ENCODE results near the gene C8G.

The C8G gene

GRCh38 chr9:136910197-136910900 is 34.7 kb upstream of the C8G start:
- Mint-ChIP-seq H3K4me3 (no peak overlapping the region), H3K9me3 (no peaks in the 10 kb centered on the region), H3K27me3 (no peaks in the 10 kb centered on the region), H3K27ac (no peak overlapping the region), H3K4me1 (ENCODE audit: low read depth in 2 of 2) (peaks cover 0 to 1% of the 10 kb centered on the region in 2 donors), H3K36me3 (ENCODE audit: insufficient read depth) (peaks cover 49% of the 10 kb centered on the region)
- DNase-seq = no peak
- ATAC-seq (replicated peaks) = no peak

- Mint-ChIP-seq H3K4me3 (no peak overlapping the region), H3K9me3 (no peaks in the 10 kb centered on the region), H3K27ac (no peak overlapping the region), H3K4me1 (ENCODE audit: low read depth in 2 of 2) (peaks cover 0 to 1% of the 10 kb centered on the region in 2 donors), H3K27me3 (no peaks in the 10 kb centered on the region), H3K36me3 (ENCODE audit: insufficient read depth) (peaks cover 48% of the 10 kb centered on the region)
- no peak for ATAC-seq (replicated peaks)
- DNase-seq = no peak
Observed at GRCh38 chr9:136910901-136911245, 34.2 kb upstream of the C8G start.

DNA sequence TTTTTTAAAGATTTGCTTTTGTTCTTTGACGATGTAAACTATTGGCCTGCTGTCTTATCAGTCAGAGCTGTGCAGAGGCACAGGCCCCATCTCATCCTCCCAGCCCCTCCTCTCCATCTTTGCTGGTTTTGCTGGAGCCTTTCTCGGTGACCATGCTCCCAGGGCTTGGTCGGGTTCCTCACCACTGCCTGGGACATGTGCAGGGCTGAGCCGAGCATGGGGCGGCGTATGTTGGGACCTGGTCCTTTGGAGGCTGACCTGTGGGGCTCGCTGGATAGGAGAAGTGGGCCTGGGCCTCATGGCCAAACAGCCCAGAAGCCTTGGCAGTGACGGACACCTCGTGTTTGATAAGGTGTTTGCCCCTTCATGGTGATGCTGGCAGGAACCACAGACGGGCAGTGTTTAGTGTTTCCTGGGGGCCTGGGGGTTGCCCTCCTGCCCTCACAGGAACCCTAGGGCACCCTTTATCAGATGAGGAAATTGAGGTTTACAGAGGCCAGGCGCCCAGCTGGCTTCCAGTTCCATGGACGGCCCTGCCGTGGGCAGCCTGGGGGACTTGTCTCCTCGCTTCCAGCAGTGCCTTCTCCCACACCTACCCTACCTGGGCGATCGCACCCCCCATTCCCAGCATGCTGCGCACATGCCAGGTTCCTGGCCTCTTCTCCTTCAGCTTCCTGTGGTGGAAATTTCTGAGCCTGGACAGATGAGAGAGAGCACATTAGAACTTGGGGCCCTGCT is 31.2 kb upstream of the C8G start:
- no peak for ATAC-seq (replicated peaks)
- Mint-ChIP-seq H3K27ac (no peak overlapping the region), H3K27me3 (no peaks in the 10 kb centered on the region), H3K4me1 (ENCODE audit: low read depth in 2 of 2) (peaks cover 9 to 14% of the 10 kb centered on the region in 2 donors), H3K4me3 (no peak overlapping the region), H3K36me3 (ENCODE audit: insufficient read depth) (peaks cover 56% of the 10 kb centered on the region), H3K9me3 (no peaks in the 10 kb centered on the region)
- no peak for DNase-seq

DNA sequence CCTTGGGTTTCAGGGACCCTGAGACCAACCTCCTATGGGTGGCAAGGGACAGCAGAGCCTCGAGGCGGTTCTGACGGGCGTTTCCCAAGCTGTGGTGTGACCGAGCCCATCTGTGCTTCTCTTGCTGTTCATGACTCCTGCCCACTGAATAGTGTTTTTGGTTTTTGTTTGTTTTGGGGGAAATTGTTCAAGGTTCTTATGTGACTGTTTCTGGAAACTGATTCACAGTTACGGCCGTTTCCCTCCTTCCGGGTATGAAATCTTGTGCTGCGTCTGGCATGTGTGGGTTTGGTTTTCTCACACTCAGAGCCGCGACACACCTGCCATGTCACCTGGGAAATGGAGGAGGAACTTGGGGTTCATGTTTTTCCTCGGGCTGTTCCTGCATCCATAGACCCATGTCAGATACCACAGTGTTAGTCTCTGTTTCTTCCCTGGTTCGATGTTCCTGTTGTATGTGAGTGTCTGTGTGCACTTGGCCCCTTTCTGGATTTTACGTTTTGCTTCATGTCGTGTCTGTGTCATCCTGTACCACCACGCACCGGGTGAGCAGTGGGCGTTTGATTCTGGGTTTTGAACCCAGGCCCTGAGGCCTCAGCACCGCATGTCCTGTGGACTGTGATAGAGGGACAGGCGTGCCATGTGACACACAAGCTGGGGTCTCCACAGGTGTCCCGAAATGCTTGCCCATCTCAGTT is 29.3 kb upstream of the C8G start:
- peaks cover 9 to 13% of the 10 kb centered on the region in 2 donors for H3K4me1 Mint-ChIP-seq (ENCODE audit: low read depth in 2 of 2)
- no peak for ATAC-seq (replicated peaks)
- no peaks in the 10 kb centered on the region for H3K9me3 Mint-ChIP-seq
- H3K36me3 Mint-ChIP-seq (ENCODE audit: insufficient read depth) = peaks cover 64% of the 10 kb centered on the region
- no peak overlapping the region for H3K4me3 Mint-ChIP-seq
- DNase-seq = no peak
- H3K27me3 Mint-ChIP-seq = no peaks in the 10 kb centered on the region
- H3K27ac Mint-ChIP-seq = peak overlapping the region in 1 of 2 donors; percentile 49

- H3K9me3 Mint-ChIP-seq = no peaks in the 10 kb centered on the region
- DNase-seq = no peak
- H3K4me1 Mint-ChIP-seq (ENCODE audit: low read depth in 2 of 2) = peaks cover 9 to 13% of the 10 kb centered on the region in 2 donors
- no peaks in the 10 kb centered on the region for H3K27me3 Mint-ChIP-seq
- no peak overlapping the region for H3K4me3 Mint-ChIP-seq
- peak overlapping the region in 1 of 2 donors; percentile 49 for H3K27ac Mint-ChIP-seq
- H3K36me3 Mint-ChIP-seq (ENCODE audit: insufficient read depth) = peaks cover 62% of the 10 kb centered on the region
- ATAC-seq (replicated peaks) = no peak
Observed at GRCh38 chr9:136916330-136917184, 28.5 kb upstream of the C8G start.

DNA sequence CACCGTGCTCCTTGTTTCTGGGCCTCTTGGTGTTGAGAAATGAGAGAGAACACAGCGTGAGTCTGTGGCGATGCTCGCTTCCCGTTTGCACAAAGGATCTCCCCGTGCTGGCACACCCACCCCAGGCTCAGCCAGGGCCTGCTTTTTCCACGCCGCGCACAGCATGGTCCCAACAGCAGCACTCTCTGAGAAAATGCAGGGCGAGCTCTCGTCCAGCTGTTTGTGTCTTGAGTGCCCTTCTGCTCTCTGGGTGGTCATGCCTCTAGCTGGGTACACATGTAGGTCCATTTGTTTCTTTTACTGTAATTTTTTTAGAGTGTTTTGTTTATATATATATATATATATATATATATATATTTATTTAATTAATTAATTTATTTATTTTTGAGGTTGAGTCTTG is 27.1 kb upstream of the C8G start:
- Mint-ChIP-seq H3K36me3 (ENCODE audit: insufficient read depth) (peaks cover 57% of the 10 kb centered on the region), H3K27ac (no peak overlapping the region), H3K4me3 (no peak overlapping the region), H3K4me1 (ENCODE audit: low read depth in 2 of 2) (peaks cover 9 to 13% of the 10 kb centered on the region in 2 donors), H3K27me3 (no peaks in the 10 kb centered on the region), H3K9me3 (no peaks in the 10 kb centered on the region)
- DNase-seq (no peak), ATAC-seq (replicated peaks) (no peak)

- peaks cover 13% of the 10 kb centered on the region in 2 donors for H3K4me1 Mint-ChIP-seq (ENCODE audit: low read depth in 2 of 2)
- no peaks in the 10 kb centered on the region for H3K27me3 Mint-ChIP-seq
- DNase-seq (no peak), ATAC-seq (replicated peaks) (no peak)
- H3K27ac Mint-ChIP-seq = no peak overlapping the region
- H3K9me3 Mint-ChIP-seq = no peaks in the 10 kb centered on the region
- H3K36me3 Mint-ChIP-seq (ENCODE audit: insufficient read depth) = peaks cover 52% of the 10 kb centered on the region
- no peak overlapping the region for H3K4me3 Mint-ChIP-seq
Observed at GRCh38 chr9:136920069-136920468, 25.0 kb upstream of the C8G start.

- Mint-ChIP-seq H3K27me3 (no peaks in the 10 kb centered on the region), H3K9me3 (no peaks in the 10 kb centered on the region), H3K27ac (no peak overlapping the region), H3K36me3 (ENCODE audit: insufficient read depth) (peaks cover 56% of the 10 kb centered on the region), H3K4me1 (ENCODE audit: low read depth in 2 of 2) (peaks cover 13% of the 10 kb centered on the region in 2 donors), H3K4me3 (no peak overlapping the region)
- DNase-seq (no peak), ATAC-seq (replicated peaks) (no peak)
Observed at GRCh38 chr9:136920734-136921231, 24.3 kb upstream of the C8G start.

DNA sequence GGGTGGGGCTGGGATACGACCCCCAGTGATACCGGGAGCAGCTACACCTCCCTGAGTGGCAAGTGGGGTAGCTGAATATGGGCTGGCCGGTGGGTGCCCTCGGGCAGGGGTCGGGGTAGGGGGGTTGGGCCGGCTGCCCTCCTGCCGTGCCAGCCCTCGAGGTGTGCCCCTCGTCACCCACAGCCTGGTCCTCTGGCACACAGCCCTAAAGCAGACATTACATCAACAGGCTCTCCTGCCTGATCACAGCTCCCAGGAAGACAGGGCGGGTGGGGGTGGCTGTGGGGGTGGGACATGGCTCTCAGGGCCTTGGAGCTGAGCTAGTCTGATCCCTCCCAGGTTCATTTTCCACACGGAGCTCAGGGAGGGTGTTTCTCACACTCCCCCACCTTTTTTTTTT is 23.7 kb upstream of the C8G start:
- H3K27me3 Mint-ChIP-seq = no peaks in the 10 kb centered on the region
- H3K27ac Mint-ChIP-seq = no peak overlapping the region
- no peaks in the 10 kb centered on the region for H3K9me3 Mint-ChIP-seq
- DNase-seq = no peak
- H3K36me3 Mint-ChIP-seq (ENCODE audit: insufficient read depth) = peaks cover 52% of the 10 kb centered on the region
- H3K4me3 Mint-ChIP-seq = no peak overlapping the region
- ATAC-seq (replicated peaks) = no peak
- peaks cover 11 to 13% of the 10 kb centered on the region in 2 donors for H3K4me1 Mint-ChIP-seq (ENCODE audit: low read depth in 2 of 2)

- Mint-ChIP-seq H3K27me3 (no peaks in the 10 kb centered on the region), H3K4me3 (no peak overlapping the region), H3K9me3 (no peaks in the 10 kb centered on the region), H3K4me1 (ENCODE audit: low read depth in 2 of 2) (peaks cover 10 to 11% of the 10 kb centered on the region in 2 donors), H3K27ac (peak overlapping the region in 1 of 2 donors; percentile 54), H3K36me3 (ENCODE audit: insufficient read depth) (peaks cover 52% of the 10 kb centered on the region)
- ATAC-seq (replicated peaks) (no peak), DNase-seq (no peak)
Observed at GRCh38 chr9:136921718-136922117, 23.3 kb upstream of the C8G start.

GRCh38 chr9:136922540-136922939 is 22.5 kb upstream of the C8G start:
- peak overlapping the region; percentile 35 to 54 for H3K27ac Mint-ChIP-seq
- no peaks in the 10 kb centered on the region for H3K9me3 Mint-ChIP-seq
- DNase-seq (no peak), ATAC-seq (replicated peaks) (no peak)
- H3K27me3 Mint-ChIP-seq = no peaks in the 10 kb centered on the region
- no peak overlapping the region for H3K4me3 Mint-ChIP-seq
- H3K36me3 Mint-ChIP-seq (ENCODE audit: insufficient read depth) = peaks cover 47% of the 10 kb centered on the region
- peaks cover 3 to 4% of the 10 kb centered on the region in 2 donors for H3K4me1 Mint-ChIP-seq (ENCODE audit: low read depth in 2 of 2)

DNA sequence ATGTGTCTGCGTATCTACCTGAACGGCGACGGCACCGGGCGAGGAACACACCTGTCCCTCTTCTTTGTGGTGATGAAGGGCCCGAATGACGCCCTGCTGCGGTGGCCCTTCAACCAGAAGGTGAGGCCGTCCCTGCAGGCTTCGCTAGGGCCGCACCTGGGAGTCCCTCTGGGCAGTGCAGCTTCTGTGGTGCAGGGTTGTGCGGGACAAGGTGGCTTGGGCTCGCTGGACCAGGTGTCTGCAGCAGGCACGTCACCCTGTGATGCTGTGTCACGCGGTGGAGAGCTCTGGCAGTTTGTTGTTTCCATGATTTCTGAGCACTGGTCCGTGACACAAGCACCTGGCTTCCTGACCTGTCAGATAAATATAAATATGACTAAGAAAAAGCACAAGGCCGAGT is 21.2 kb upstream of the C8G start:
- Mint-ChIP-seq H3K4me1 (ENCODE audit: low read depth in 2 of 2) (peaks cover 3 to 4% of the 10 kb centered on the region in 2 donors), H3K27me3 (no peaks in the 10 kb centered on the region), H3K27ac (no peak overlapping the region), H3K4me3 (no peak overlapping the region), H3K9me3 (no peaks in the 10 kb centered on the region), H3K36me3 (ENCODE audit: insufficient read depth) (peaks cover 38% of the 10 kb centered on the region)
- DNase-seq = no peak
- no peak for ATAC-seq (replicated peaks)
